ENCODE results near the gene CRISP1.

DNA sequence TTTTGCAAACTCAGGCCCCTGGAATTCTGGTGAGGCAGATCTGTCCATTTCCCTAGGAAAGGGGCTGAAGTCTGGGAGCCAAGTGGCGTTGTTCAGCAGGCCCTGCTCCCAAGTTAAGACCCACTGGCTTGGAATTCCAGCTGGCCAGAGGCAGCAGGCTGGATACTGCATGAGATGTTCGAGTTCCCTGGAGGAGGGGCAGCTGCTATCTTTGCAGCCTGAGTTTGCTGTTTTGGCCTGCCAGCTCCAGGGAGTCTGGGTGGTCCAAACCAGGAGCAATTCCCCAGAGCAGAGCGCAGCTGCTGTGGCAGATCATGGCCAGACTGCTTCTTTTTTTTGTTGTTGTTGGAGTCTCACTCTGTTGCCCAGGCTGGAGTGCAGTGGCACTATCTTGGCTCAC is 61.1 kb downstream of the CRISP1 start:
- TF ChIP-seq FOXJ3 (CRISPR knock-in tag; IDR thresholded peaks at IDR 0.05) = no peak
- no peak for TF ChIP-seq POLR2AphosphoS5 (IDR thresholded peaks at IDR 0.05; ENCODE audit: low read depth, low read length)
- no peak for TF ChIP-seq EZH2phosphoT487 (IDR thresholded peaks at IDR 0.05; ENCODE audit: borderline replicate concordance, low read depth)
- TF ChIP-seq, protein P1, sequence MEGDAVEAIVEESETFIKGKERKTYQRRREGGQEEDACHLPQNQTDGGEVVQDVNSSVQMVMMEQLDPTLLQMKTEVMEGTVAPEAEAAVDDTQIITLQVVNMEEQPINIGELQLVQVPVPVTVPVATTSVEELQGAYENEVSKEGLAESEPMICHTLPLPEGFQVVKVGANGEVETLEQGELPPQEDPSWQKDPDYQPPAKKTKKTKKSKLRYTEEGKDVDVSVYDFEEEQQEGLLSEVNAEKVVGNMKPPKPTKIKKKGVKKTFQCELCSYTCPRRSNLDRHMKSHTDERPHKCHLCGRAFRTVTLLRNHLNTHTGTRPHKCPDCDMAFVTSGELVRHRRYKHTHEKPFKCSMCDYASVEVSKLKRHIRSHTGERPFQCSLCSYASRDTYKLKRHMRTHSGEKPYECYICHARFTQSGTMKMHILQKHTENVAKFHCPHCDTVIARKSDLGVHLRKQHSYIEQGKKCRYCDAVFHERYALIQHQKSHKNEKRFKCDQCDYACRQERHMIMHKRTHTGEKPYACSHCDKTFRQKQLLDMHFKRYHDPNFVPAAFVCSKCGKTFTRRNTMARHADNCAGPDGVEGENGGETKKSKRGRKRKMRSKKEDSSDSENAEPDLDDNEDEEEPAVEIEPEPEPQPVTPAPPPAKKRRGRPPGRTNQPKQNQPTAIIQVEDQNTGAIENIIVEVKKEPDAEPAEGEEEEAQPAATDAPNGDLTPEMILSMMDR (IDR thresholded peaks at IDR 0.05) = no peak
- TF ChIP-seq CHD2 (IDR thresholded peaks at IDR 0.05; ENCODE audit: low read length, partially characterized antibody) = no peak
- TF ChIP-seq NRF1 (IDR thresholded peaks at IDR 0.05; ENCODE audit: low read depth, low read length) = no peak
- no peak for TF ChIP-seq RAD21 (IDR thresholded peaks at IDR 0.05; ENCODE audit: low read length)
- TF ChIP-seq MXI1 (IDR thresholded peaks at IDR 0.05; ENCODE audit: low read depth, low read length) = no peak
- TF ChIP-seq EP300 (IDR thresholded peaks at IDR 0.05; ENCODE audit: borderline replicate concordance in 1 of 2, low read depth in 1 of 2, low read length in 1 of 2) = no peak
- TF ChIP-seq TAF1 (IDR thresholded peaks at IDR 0.05; ENCODE audit: borderline replicate concordance, low read depth, low read length) = no peak
